HG02973 (cell line): ENCODE measurements around the gene STX10.

Source experiments
- ATAC-seq: cut with Tn5 transposase; IDR thresholded peaks from one replicate; pipeline ENCODE4 v1.9.1; 2021; ENCODE audit warnings: moderate library complexity; ENCODE audit not compliant: unreplicated experiment

STX10 gene

DNA sequence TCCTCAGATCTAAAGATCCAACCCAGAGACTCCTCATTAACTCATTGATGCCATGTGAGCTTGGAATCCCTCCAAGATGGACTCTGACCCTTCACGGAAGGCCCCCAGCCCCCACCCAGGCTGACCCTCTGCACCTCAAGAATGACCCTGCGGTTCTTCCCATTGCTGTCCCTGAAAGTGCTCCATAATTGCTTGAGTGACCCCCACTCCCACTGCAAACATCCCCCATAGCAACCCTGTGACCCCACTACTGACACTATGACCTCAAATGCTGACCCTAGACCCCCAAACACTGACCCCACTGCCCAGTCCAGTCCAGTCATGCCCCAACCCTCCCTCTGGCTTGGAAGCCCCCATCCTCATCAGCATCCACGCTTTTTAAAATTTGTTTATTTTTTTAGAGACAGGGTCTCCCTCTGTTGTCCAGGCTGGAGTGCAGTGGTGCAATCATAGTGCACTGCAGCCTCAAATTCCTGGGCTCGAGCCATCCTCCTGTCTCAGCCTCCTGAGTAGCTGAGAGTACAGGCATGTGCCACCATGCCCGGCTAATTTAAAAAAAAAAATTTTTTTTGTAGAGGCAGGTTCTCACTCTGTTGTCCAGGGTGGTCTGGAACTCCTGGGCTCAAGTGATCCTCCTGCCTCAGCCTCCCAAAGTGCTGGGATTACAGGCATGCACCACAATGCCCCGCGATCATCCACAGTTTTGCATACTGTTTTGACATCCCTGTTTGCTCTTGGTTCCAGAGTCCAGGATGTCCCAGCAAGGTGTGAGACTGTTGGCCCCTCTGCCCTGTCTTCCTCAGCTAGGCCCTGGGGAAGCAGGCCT lies 48.4 kb downstream of the STX10 start:
- ATAC-seq: no peak

DNA sequence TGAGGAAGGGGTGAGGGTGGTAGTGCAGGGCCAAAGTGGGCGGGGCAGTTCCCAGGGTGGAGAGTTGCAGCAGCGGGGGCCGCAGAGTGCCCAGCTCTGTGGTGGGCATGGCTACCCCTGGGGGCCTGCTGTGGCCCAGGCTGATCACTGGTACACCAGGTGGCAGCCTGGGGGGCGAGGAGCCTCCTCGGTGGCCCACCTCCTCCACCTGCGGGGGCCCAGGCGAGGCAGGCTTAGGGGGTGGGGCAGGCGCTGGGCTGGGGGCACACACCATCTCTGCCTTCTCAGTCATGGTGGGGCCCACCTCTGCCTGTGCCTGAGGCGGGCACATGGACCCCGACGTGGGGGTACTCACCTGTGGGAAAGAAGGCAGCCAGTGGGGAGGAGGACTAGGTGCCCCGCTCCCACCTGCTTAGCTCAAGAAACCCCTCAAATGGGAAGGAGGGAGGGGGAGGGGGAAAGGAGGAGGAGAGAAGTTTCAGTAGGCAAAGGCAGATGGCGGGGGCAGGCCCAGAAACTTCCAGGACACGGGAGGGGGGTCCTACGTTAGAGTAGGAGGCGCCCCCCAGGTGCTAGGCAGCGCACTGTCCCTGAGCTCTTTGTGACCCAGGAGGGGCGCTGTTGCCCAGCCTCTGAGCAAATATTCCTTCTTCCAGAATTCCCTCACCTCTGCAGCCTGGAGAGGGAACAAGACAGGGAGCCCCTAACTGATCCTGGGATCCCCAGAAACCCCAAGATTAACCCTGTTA lies 49.2 kb downstream of the STX10 start:
- ATAC-seq: no peak

- peak; percentile 30 for ATAC-seq
Measured at GRCh38 chr19:13100031-13100588, 50.1 kb downstream of the STX10 start.

- ATAC-seq: no peak
Measured at GRCh38 chr19:13099073-13099999, 50.8 kb downstream of the STX10 start.

- ATAC-seq: no peak
Measured at GRCh38 chr19:13098277-13099072, 51.7 kb downstream of the STX10 start.

- ATAC-seq: no peak
Measured at GRCh38 chr19:13097463-13098258, 52.5 kb downstream of the STX10 start.

DNA sequence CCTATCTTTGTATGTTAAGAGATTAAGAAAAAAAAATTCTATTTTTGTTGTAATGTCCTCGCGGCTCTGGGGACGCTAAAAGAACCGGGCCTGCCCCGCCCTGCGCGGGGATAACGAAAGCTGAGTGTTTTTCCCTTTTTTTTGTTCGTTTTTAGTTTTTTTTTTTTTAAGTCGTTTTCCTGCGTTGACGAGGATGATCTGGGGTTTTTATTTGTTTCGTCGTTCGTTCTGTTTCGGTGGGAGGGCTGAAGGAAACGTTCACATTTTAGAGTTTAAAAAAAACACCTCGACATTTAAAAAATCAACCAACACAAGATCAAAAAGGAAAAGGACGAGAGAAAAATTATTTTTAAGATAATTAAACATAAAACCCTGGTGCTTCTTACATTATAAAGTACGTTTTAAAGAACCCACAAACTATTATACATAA lies 53.1 kb downstream of the STX10 start:
- no peak for ATAC-seq

- ATAC-seq: no peak
Measured at GRCh38 chr19:13095934-13096927, 53.9 kb downstream of the STX10 start.

DNA sequence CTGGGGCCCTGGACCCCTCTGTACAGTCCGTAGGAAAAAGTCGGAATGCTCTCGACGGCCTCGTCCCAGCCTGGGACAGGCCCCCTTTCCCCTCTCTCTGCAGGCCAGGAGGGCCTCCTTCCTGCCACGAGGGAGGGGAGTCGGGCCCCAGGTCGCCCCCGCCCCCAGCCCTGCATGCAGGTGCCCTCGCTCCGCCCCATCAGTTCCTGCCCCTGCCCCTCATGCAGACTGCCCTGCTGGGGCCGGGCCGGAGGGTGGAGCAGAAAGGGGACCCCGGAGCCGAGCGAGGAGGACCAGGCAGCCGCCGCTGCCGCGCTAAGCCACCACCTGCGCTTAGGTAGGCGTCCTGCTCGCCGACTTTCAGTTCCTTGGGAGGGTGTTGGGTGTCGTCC lies 54.8 kb downstream of the STX10 start:
- ATAC-seq: no peak

GRCh38 chr19:13094771-13095392 lies 55.3 kb downstream of the STX10 start:
- no peak for ATAC-seq

DNA sequence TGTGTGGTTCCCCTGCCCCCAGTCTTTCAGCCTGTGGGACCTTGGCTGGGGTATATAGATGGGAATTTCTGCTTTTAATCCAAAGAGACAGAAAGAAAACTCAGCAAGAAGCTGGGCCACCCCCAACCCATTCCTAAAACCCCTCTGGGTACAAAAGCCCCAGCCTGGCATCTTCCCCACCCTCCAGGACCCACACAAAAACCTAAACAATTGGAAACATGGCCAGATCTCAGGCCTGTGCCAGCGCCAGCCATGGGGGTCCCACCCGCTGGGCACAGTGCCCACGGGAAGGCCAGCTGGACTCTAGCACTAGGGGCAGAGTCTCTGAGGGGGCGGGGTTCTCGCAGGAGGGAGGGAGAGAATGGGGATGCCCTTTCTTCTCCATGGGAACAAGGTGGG lies 56.1 kb downstream of the STX10 start:
- ATAC-seq: no peak
